SK-MEL-5 (cell line): ENCODE results near the gene UGCG. TPM values are rescaled to one million over a fixed set of nuclear protein-coding genes. Genes with fewer than 3 reads are reported as not detected.

Experiments
- small RNA-seq, 2 experiments: library from RNA; depleted of rRNA; stranded (forward); fragments of <200 nt; gene quantifications; one replicate each; pipeline ENCODE3, GENCODE V24; 2014
- total RNA-seq: library from RNA; depleted of rRNA; stranded (reverse); fragments of >200 nt; shearing (Covaris generic); gene quantifications from 2 replicates; pipeline ENCODE4 v1.2.3, GENCODE V29; 2014; rRNA removed

UGCG gene
- total RNA-seq, 1 experiment from 2014 or later, result 329 TPM

Small RNAs within 50 kb of the gene (small RNA-seq; reads per million reads assigned to genes)
- gene MIR4668, result 0 to 0.05 reads per million in 2 experiments

Other genes starting within 250 kb of the UGCG start
- 96.2 and 107 TPM in 2 replicates for gene GNG10, start 235.2 kb upstream of the UGCG start, total RNA-seq
- 0.16 and 0.37 TPM in 2 replicates for gene SHOC1, start 101.9 kb upstream of the UGCG start, total RNA-seq